Thoracic aorta (tissue), 2 donors: ENCODE measurements around the gene PITPNC1. TPM values are rescaled to one million over a fixed set of nuclear protein-coding genes. Genes with fewer than 3 reads are reported as not detected.
"Not testable (repeated sequence)": the region's sequence is repeated elsewhere in the genome, so short reads cannot be mapped to it uniquely, and the experiment has no call there.

ENCODE experiments used
- ATAC-seq: fragments of 150-250 bp; one replicate; pipeline ENCODE4 v1.8.0; 2017; ENCODE audit warnings: low read depth; ENCODE audit not compliant: insufficient number of reproducible peaks, low FRiP score
- DNase-seq: peaks from one replicate; pipeline ENCODE4 v3.0.0-alpha.2; 2020; ENCODE audit warnings: low spot score
- H3K27ac ChIP-seq, 2 donors: fragments of 200-600 bp; sonication (generic); 1 replicate in 1 of 2; 2 replicates in 1 of 2; pipeline ENCODE4 v1.5.1; 2016; ENCODE audit warnings: mild to moderate bottlenecking in 2 of 2, moderate library complexity in 2 of 2
- H3K27me3 ChIP-seq: fragments of 200-600 bp; sonication (generic); replicated peaks from 2 replicates; pipeline ENCODE4 v1.6.0; 2016; ENCODE audit warnings: mild to moderate bottlenecking; ENCODE audit not compliant: insufficient read depth
- H3K36me3 ChIP-seq: fragments of 200-600 bp; sonication (generic); one replicate; pipeline ENCODE4 v1.5.1; 2016
- H3K4me1 ChIP-seq, 2 donors: fragments of 200-600 bp; sonication (generic); 1 replicate in 1 of 2; 2 replicates in 1 of 2; pipeline versions ENCODE4 v1.5.1 to v1.6.0; 2016; ENCODE audit warnings: low read depth in 2 of 2, mild to moderate bottlenecking in 1 of 2; ENCODE audit not compliant: control insufficient read depth in 1 of 2
- H3K4me3 ChIP-seq: fragments of 200-600 bp; sonication (generic); 2 replicates; pipeline ENCODE4 v1.5.1; 2016; ENCODE audit warnings: mild to moderate bottlenecking
- H3K9me3 ChIP-seq: fragments of 200-600 bp; sonication (generic); 2 replicates; pipeline ENCODE4 v1.5.1; 2016
- CTCF ChIP-seq: fragments of 200-600 bp; sonication (generic); IDR thresholded peaks from one replicate; pipeline ENCODE4 v1.5.1; 2019; ENCODE audit warnings: antibody characterized with exemption
- total RNA-seq, 2 donors: library from RNA; depleted of rRNA; stranded (reverse); fragments of >200 nt; gene quantifications; one replicate each; pipeline versions ENCODE4 v1.1.0 to v1.2.3, GENCODE V29; 2016

Gene PITPNC1
- total RNA-seq, 2 donors from 2014 or later: 8.4 to 28.8 TPM

DNA sequence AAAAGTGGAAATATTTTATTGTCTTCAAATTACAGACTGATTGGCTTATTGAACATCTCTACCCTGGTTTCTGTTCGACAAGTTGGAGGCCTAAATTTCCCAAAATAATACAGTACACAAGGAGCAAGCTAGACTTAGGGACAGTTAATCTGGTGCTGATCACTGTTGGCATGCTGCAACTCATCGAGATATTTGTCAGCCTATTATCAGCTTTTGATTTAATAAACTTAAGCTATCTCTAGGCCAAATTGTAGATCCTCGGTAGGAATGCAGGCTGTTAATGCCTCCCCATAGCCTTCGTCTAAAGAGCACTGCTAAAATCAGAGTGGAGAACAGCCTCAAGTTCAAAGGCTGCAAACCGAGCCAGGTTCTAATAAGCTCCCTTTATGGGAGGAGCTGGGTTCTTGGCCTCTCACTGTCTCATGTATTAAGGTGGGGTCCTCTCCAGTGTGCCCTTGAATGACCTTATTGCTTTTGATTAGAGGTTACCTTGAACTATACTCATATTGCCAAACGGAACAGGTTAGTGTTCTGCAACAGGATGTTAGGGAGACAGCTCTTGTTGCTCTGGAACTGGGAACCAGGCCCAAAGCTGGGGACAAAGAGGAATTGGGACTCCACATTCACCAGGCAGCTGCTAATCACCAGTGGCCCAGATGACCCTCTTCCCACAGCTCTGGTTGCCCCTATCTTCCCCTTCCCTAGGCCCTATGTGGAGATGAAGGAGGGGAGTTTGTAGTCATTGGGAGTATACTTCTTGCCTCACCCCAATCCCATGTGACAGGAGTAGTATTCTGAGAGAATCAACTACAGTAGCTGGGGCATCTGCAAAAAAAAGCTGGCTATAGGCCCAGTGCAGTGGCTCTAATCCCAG lies 271.2 kb downstream of the PITPNC1 start:
- no peak for DNase-seq
- ATAC-seq: no peak
- Histone ChIP-seq H3K27ac (no peak overlapping the region), H3K9me3 (no peaks in the 10 kb centered on the region), H3K27me3 (no peaks in the 10 kb centered on the region), H3K4me3 (no peak overlapping the region), H3K36me3 (no peaks in the 10 kb centered on the region), H3K4me1 (peaks cover 0 to 6% of the 10 kb centered on the region in 2 donors)
- no peak for TF ChIP-seq CTCF

- H3K9me3 ChIP-seq, H3K4me3 ChIP-seq, H3K27ac ChIP-seq, H3K36me3 ChIP-seq, DNase-seq, H3K27me3 ChIP-seq, ATAC-seq, H3K4me1 ChIP-seq: not testable (repeated sequence)
Measured at GRCh38 chr17:67648906-67649295, 271.8 kb downstream of the PITPNC1 start.

DNA sequence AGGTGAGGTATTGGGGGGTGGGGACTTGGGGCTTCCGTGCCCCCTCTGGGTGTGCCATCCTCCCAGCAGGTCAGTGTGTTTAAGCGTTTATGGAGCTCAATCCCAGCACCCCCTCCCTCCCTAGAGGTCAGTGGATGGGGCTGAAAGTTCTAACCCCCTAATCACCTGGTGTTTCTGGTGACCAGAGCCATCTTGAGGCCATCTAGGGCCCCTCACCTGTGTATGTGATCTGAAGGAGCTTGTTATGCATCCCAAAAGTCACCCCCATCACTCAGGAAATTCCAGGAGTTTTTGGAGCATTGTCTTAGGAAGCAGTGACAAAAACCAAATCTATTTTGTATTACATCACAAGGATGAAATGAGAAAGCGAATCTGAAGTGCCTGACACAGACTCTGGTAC lies 272.8 kb downstream of the PITPNC1 start:
- Histone ChIP-seq H3K9me3 (no peaks in the 10 kb centered on the region), H3K27me3 (no peaks in the 10 kb centered on the region), H3K36me3 (no peaks in the 10 kb centered on the region), H3K27ac (no peak overlapping the region), H3K4me1 (peaks cover 0 to 6% of the 10 kb centered on the region in 2 donors), H3K4me3 (no peak overlapping the region)
- DNase-seq (no peak), ATAC-seq (no peak)
- TF ChIP-seq CTCF: no peak

- ATAC-seq, H3K27ac ChIP-seq, DNase-seq, H3K27me3 ChIP-seq, H3K9me3 ChIP-seq, H3K4me3 ChIP-seq, H3K4me1 ChIP-seq, H3K36me3 ChIP-seq: not testable (repeated sequence)
Measured at GRCh38 chr17:67651218-67651579, 274.1 kb downstream of the PITPNC1 start.

GRCh38 chr17:67652433-67652832 lies 275.4 kb downstream of the PITPNC1 start:
- H3K27me3 ChIP-seq: no peaks in the 10 kb centered on the region
- ATAC-seq: no peak
- H3K4me3 ChIP-seq: no peak overlapping the region
- no peaks in the 10 kb centered on the region for H3K36me3 ChIP-seq
- H3K4me1 ChIP-seq: peaks cover 0 to 6% of the 10 kb centered on the region in 2 donors
- no peak for DNase-seq
- H3K27ac ChIP-seq: no peak overlapping the region
- no peak for TF ChIP-seq CTCF
- H3K9me3 ChIP-seq: no peaks in the 10 kb centered on the region

DNA sequence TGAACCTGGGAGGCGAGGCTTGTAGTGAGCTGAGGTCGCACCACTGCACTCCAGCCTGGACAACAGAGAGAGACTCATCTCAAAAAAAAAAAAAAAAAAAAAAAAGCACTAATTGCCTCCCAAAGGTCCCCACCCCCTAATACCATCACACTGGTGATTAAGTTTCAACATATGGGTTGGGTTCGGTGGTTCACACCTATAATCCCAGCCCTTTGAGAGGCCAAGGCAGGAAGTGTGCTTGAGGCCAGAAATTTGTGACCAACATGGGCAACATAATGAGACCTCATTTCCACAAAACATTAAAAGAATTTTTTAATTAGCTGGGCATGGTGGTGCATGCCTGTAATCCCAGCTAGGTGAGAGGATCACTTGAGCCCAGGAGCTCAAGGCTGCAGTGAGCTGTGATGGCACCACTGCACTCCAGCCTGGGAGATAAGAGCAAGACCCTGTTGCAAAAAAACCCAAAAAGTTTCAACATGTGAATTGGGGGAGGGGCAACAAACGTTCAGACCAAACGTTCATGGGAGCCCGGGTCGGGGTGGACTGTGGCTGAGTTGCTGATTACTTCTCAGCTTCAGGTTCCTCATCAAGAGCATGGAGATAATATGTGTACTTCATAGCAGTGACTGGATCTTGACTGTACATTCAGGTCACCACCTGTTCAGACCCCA lies 278.5 kb downstream of the PITPNC1 start:
- no peak for DNase-seq
- H3K9me3 ChIP-seq: no peaks in the 10 kb centered on the region
- ATAC-seq: no peak
- H3K27me3 ChIP-seq: no peaks in the 10 kb centered on the region
- no peak overlapping the region for H3K4me3 ChIP-seq
- H3K4me1 ChIP-seq: peaks cover 0 to 6% of the 10 kb centered on the region in 2 donors
- no peak for TF ChIP-seq CTCF
- H3K36me3 ChIP-seq: no peaks in the 10 kb centered on the region
- no peak overlapping the region for H3K27ac ChIP-seq
